IMR-90 (cell line): ENCODE data around the gene KCNK15. TPM values are rescaled to one million over a fixed set of nuclear protein-coding genes. Genes with fewer than 3 reads are reported as not detected.

ENCODE experiments used
- ATAC-seq: fragments of 200-7000 bp; cut with Tn5 transposase; 2 replicates; pipeline ENCODE4 v1.9.1; 2020; ENCODE audit warnings: low read depth, mild to moderate bottlenecking, moderate library complexity
- BruUV-seq: library from RNA; stranded (reverse); fragments of 400-500 nt; replicated peaks from 2 replicates; lab custom pipeline; 2021; lab: Mats Ljungman, UMichigan
- CTCF ChIA-PET: fragments of 300-600 bp; formaldehyde crosslinking; extraction: SDS; loops from one replicate; lab custom pipeline; 2021; ENCODE audit warnings: antibody characterized with exemption; lab: Yijun Ruan, JAX
- POLR2A ChIA-PET: fragments of 300-600 bp; sonication (Branson Sonifier 250); formaldehyde crosslinking; loops from one replicate; lab custom pipeline; 2022; ENCODE audit warnings: antibody characterized with exemption; ENCODE audit not compliant: unreplicated experiment; lab: Charles Lee
- DNase-seq: peaks from one replicate; pipeline ENCODE4 v3.0.0; 2013
- H2AFZ ChIP-seq: replicated peaks from 2 replicates; pipeline ENCODE3; 2013; ENCODE audit warnings: low read length, mild to moderate bottlenecking; ENCODE audit not compliant: poor library complexity
- H2AK5ac ChIP-seq: 2 replicates; pipeline ENCODE4 v1.6.1; 2013; ENCODE audit warnings: low read depth, low read length, inconsistent platforms
- H2AK9ac ChIP-seq: replicated peaks from 2 replicates; pipeline ENCODE3; 2013; ENCODE audit warnings: mild to moderate bottlenecking, low read depth, low read length, moderate library complexity; ENCODE audit not compliant: poor library complexity
- H2BK120ac ChIP-seq: 2 replicates; pipeline ENCODE4 v1.6.1; 2013; ENCODE audit warnings: low read depth, low read length, inconsistent platforms
- H2BK15ac ChIP-seq: 3 replicates; pipeline ENCODE4 v1.6.1; 2013; ENCODE audit warnings: low read depth, low read length, inconsistent platforms
- H2BK20ac ChIP-seq: 2 replicates; pipeline ENCODE4 v1.6.1; 2013; ENCODE audit warnings: low read depth, mild to moderate bottlenecking, inconsistent platforms, low read length, moderate library complexity
- H2BK5ac ChIP-seq: 2 replicates; pipeline ENCODE4 v1.6.1; 2013; ENCODE audit warnings: mild to moderate bottlenecking, low read depth, low read length, inconsistent platforms; ENCODE audit not compliant: poor library complexity, severe bottlenecking
- H3K14ac ChIP-seq: replicated peaks from 2 replicates; pipeline ENCODE4 v1.6.1; 2013; ENCODE audit warnings: low read depth, low read length, inconsistent platforms
- H3K18ac ChIP-seq: 2 replicates; pipeline ENCODE4 v1.6.1; 2013; ENCODE audit warnings: low read depth, low read length, control low read depth
- H3K23ac ChIP-seq: 2 replicates; pipeline ENCODE4 v1.6.1; 2013; ENCODE audit warnings: low read depth, low read length, inconsistent platforms
- H3K27ac ChIP-seq: 2 replicates; pipeline ENCODE4 v1.5.1; 2013; ENCODE audit warnings: mild to moderate bottlenecking, control low read depth, low read length; ENCODE audit not compliant: insufficient read depth
- H3K27me3 ChIP-seq: 2 replicates; pipeline ENCODE4 v1.6.1; 2013; ENCODE audit warnings: low read length; ENCODE audit not compliant: control insufficient read depth, insufficient read depth
- H3K36me3 ChIP-seq: 2 replicates; pipeline ENCODE4 v1.6.1; 2013; ENCODE audit warnings: low read length, mixed read lengths; ENCODE audit not compliant: control insufficient read depth, insufficient read depth
- H3K4ac ChIP-seq: 2 replicates; pipeline ENCODE4 v1.6.1; 2013; ENCODE audit warnings: low read depth, low read length, inconsistent platforms
- H3K4me1 ChIP-seq: 2 replicates; pipeline ENCODE4 v1.6.1; 2013; ENCODE audit warnings: low read length, mixed read lengths; ENCODE audit not compliant: control insufficient read depth, insufficient read depth
- H3K4me2 ChIP-seq: 2 replicates; pipeline ENCODE4 v1.6.1; 2013; ENCODE audit warnings: low read depth, mild to moderate bottlenecking, control low read depth, low read length, moderate library complexity
- H3K4me3 ChIP-seq: 2 replicates; pipeline ENCODE4 v1.5.1; 2013; ENCODE audit warnings: low read depth, mild to moderate bottlenecking, control low read depth, low read length, moderate library complexity; ENCODE audit not compliant: insufficient read depth
- H3K56ac ChIP-seq: 2 replicates; pipeline ENCODE4 v1.6.1; 2013; ENCODE audit warnings: low read length, inconsistent platforms; ENCODE audit not compliant: insufficient read depth; ENCODE audit errors: extremely low read depth
- H3K79me1 ChIP-seq, 2 experiments: 2 replicates each; pipeline ENCODE4 v1.6.1; 2013; ENCODE audit warnings: low read length in 2 of 2, inconsistent platforms in 1 of 2, low read depth in 1 of 2
- H3K9ac ChIP-seq: 2 replicates; pipeline ENCODE4 v1.6.1; 2013; ENCODE audit warnings: low read depth, low read length, control low read depth
- H3K9me1 ChIP-seq: 2 replicates; pipeline ENCODE4 v1.6.1; 2013; ENCODE audit warnings: low read length, inconsistent platforms; ENCODE audit not compliant: insufficient read depth
- H3K9me3 ChIP-seq: 2 replicates; pipeline ENCODE4 v1.6.1; 2013; ENCODE audit warnings: low read length; ENCODE audit not compliant: control insufficient read depth, insufficient read depth
- H4K20me1 ChIP-seq: 2 replicates; pipeline ENCODE4 v1.6.1; 2013; ENCODE audit warnings: low read length, inconsistent platforms; ENCODE audit not compliant: insufficient read depth
- H4K5ac ChIP-seq: 2 replicates; pipeline ENCODE4 v1.6.1; 2013; ENCODE audit warnings: mild to moderate bottlenecking, low read depth, low read length, control low read depth
- H4K8ac ChIP-seq, 2 experiments: 2 replicates each; pipeline ENCODE4 v1.6.1; 2013; ENCODE audit warnings: low read depth in 2 of 2, low read length in 2 of 2, control low read depth in 1 of 2, inconsistent platforms in 1 of 2
- H4K91ac ChIP-seq: 2 replicates; pipeline ENCODE4 v1.6.1; 2013; ENCODE audit warnings: low read depth, low read length, inconsistent platforms; ENCODE audit not compliant: insufficient read depth
- BHLHE40 ChIP-seq: fragments of 150-350 bp; IDR thresholded peaks from 2 replicates; pipeline ENCODE4 v1.6.1; 2016; ENCODE audit warnings: mild to moderate bottlenecking, low read depth, low read length
- CEBPB ChIP-seq: IDR thresholded peaks from 2 replicates; pipeline ENCODE4 v1.6.1; 2012; ENCODE audit warnings: low read depth, low read length, improper control_type of control experiment
- CHD1 ChIP-seq: IDR thresholded peaks from 2 replicates; pipeline ENCODE4 v1.6.1; 2012; ENCODE audit warnings: low read depth, low read length, improper control_type of control experiment
- FOS ChIP-seq: fragments of 150-350 bp; IDR thresholded peaks from 2 replicates; pipeline ENCODE4 v1.6.1; 2016; ENCODE audit warnings: low read depth, low read length
- MAFK ChIP-seq: IDR thresholded peaks from 2 replicates; pipeline ENCODE4 v1.6.1; 2012; ENCODE audit warnings: low read depth, low read length, improper control_type of control experiment
- MXI1 ChIP-seq: IDR thresholded peaks from 2 replicates; pipeline ENCODE4 v1.6.1; 2012; ENCODE audit warnings: low read depth, mild to moderate bottlenecking, low read length, moderate library complexity, borderline replicate concordance
- NFE2L2 ChIP-seq: fragments of 150-350 bp; IDR thresholded peaks from 2 replicates; pipeline ENCODE4 v1.6.1; 2016; ENCODE audit warnings: low read depth, mild to moderate bottlenecking, low read length
- POLR2A ChIP-seq: IDR thresholded peaks from 2 replicates; pipeline ENCODE4 v1.6.1; 2012; ENCODE audit warnings: mild to moderate bottlenecking, low read depth, low read length
- RAD21 ChIP-seq: IDR thresholded peaks from 2 replicates; pipeline ENCODE4 v1.6.1; 2012; ENCODE audit warnings: low read length, improper control_type of control experiment
- RCOR1 ChIP-seq: IDR thresholded peaks from 2 replicates; pipeline ENCODE4 v1.6.1; 2012; ENCODE audit warnings: mild to moderate bottlenecking, low read length, improper control_type of control experiment; ENCODE audit not compliant: insufficient replicate concordance
- RFX5 ChIP-seq: IDR thresholded peaks from 2 replicates; pipeline ENCODE4 v1.8.0; 2012; ENCODE audit warnings: low read depth, mild to moderate bottlenecking, low read length, moderate library complexity
- SMC3 ChIP-seq: fragments of 150-350 bp; IDR thresholded peaks from 2 replicates; pipeline ENCODE4 v1.6.1; 2016; ENCODE audit warnings: low read depth, mild to moderate bottlenecking, antibody characterized with exemption, low read length, moderate library complexity
- USF2 ChIP-seq: fragments of 150-350 bp; IDR thresholded peaks from 2 replicates; pipeline ENCODE4 v1.6.1; 2017; ENCODE audit warnings: mild to moderate bottlenecking, antibody characterized with exemption, low read length, low read depth
- WGBS, 2 experiments: methylation state at CpG; one replicate each; pipeline versions ENCODE4 v1.1.5 to v1.1.7; 2013; ENCODE audit warnings: missing lambda C conversion rate in 2 of 2; ENCODE audit not compliant: insufficient read length in 1 of 2; ENCODE audit errors: extremely low coverage in 2 of 2; 5-methylcytosine and 5-hydroxymethylcytosine counted together
- dilution Hi-C: fragments of 300-500 bp; cut with HindIII; formaldehyde crosslinking; loops from one replicate; pipeline ENCODE4 v1.14.3; 2018; ENCODE audit warnings: low sequenced_read_pairs; ENCODE audit not compliant: unreplicated experiment
- in situ Hi-C: fragments of 300-500 bp; cut with MboI; formaldehyde crosslinking; loops from 3 replicates; pipeline ENCODE4 v1.14.3; 2019; ENCODE audit warnings: low sequenced_read_pairs, inconsistent platforms, mixed read lengths
- intact Hi-C: fragments of 100-400 bp; cut with micrococcal nuclease; formaldehyde crosslinking; loops from 2 replicates; pipeline ENCODE4 v1.10.0; 2022
- polyA plus RNA-seq, 3 experiments: library from polyadenylated mRNA; depleted of rRNA; stranded (reverse); fragments of >200 nt; gene quantifications; 2 replicates each; pipeline ENCODE4 v1.2.3, GENCODE V29; 2012; ENCODE audit warnings: low replicate concordance in 1 of 3
- total RNA-seq: library from RNA; depleted of rRNA; stranded (reverse); fragments of >200 nt; gene quantifications from 2 replicates; pipeline ENCODE4 v1.2.3, GENCODE V29; 2012
- TF ChIP-seq, protein P1 (sequence below): fragments of 150-350 bp; IDR thresholded peaks from 2 replicates; pipeline ENCODE4 v1.6.1; 2016; ENCODE audit warnings: low read depth, mild to moderate bottlenecking, low read length, moderate library complexity, borderline replicate concordance

The KCNK15 gene
- total and polyA plus RNA-seq, 2 of the 4 experiments (the other 2 are of a cell fraction): not detected

DNA sequence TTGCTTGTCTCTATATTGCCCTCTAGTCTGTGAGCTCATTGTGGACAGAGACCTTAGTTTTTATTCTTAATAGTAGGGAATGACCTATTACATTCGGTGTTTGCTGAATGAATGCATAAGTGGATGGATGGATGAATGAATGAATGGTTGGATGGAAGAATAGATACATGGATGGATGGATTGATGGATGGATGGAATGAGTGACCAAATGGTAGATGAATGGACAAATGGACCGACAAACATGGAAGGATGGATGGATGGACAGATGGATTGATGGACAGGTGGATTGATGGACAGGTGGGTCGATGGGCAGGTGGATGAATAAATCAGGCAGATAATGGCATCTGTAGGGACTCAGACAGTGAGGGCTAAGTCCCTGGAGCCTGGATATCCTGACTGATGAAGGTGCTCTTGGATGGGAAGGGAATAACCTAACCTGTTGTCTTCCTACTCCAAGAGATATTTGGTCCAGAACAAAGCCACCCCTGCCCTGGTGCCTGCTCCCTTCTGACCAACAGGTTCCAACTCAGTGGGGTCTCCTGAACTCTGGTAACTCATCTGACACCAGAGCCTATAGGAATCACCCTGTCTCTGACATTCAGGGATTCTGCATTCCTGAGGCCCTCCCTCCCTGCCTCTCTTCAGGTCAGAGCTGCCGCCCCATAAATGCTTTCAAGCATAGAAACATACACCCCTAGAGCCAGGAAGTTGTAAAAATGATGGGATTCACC lies 40.1 kb upstream of the KCNK15 start:
- intact Hi-C loops: no loop called here
- in situ Hi-C loops: no loop called here
- Histone ChIP-seq H3K18ac (no peak overlapping the region), H3K4me1 (peaks cover 39% of the 10 kb centered on the region), H2AK5ac (peak overlapping the region; percentile 72; the same call in 1 of the 2 replicates), H2BK120ac (no peak overlapping the region), H3K79me1 (no peaks in the 10 kb centered on the region), H4K8ac (no peak overlapping the region), H3K27ac (no peak overlapping the region), H3K9ac (no peak overlapping the region), H2AK9ac (no peak overlapping the region), H3K23ac (no peak overlapping the region), H3K4me3 (no peak overlapping the region), H4K20me1 (no peaks in the 10 kb centered on the region), H3K4me2 (no peak overlapping the region), H2AFZ (no peak overlapping the region), H3K9me3 (no peaks in the 10 kb centered on the region), H3K14ac (no peak overlapping the region), H3K36me3 (no peaks in the 10 kb centered on the region), H3K56ac (no peak overlapping the region), H3K4ac (no peak overlapping the region), H4K5ac (no peak overlapping the region), H2BK20ac (no peak overlapping the region), H2BK15ac (no peak overlapping the region; the same call in 2 of the 3 replicates), H4K91ac (no peak overlapping the region), H3K27me3 (peaks cover 7% of the 10 kb centered on the region; the same call in 1 of the 2 replicates), H3K9me1 (peaks cover 8% of the 10 kb centered on the region; the same call in 1 of the 2 replicates), H2BK5ac (no peak overlapping the region)
- ATAC-seq: no peak
- no peak for DNase-seq
- TF ChIP-seq USF2: no peak
- TF ChIP-seq RFX5: no peak
- no peak for TF ChIP-seq MXI1
- TF ChIP-seq POLR2A: no peak
- no peak for TF ChIP-seq RAD21
- TF ChIP-seq FOS: no peak
- TF ChIP-seq CHD1: no peak
- no peak for TF ChIP-seq SMC3
- no peak for TF ChIP-seq BHLHE40
- no peak for TF ChIP-seq RCOR1
- TF ChIP-seq, protein P1, sequence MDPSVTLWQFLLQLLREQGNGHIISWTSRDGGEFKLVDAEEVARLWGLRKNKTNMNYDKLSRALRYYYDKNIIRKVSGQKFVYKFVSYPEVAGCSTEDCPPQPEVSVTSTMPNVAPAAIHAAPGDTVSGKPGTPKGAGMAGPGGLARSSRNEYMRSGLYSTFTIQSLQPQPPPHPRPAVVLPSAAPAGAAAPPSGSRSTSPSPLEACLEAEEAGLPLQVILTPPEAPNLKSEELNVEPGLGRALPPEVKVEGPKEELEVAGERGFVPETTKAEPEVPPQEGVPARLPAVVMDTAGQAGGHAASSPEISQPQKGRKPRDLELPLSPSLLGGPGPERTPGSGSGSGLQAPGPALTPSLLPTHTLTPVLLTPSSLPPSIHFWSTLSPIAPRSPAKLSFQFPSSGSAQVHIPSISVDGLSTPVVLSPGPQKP: no peak
- TF ChIP-seq CEBPB: no peak
- TF ChIP-seq MAFK: no peak
- TF ChIP-seq NFE2L2: no peak
- POLR2A ChIA-PET: no interaction called here
- 100% methylated on average over 1 of the region's 4 CpGs; no CpG with 5 or more reads in 1 of the 2 experiments for WGBS, 2 experiments
- CTCF ChIA-PET: interaction anchor here (0.6 to 1.6 kb wide), 3 partner anchors 12 to 395 kb away, joined by 3 to 5 read pairs (median 3); no protein-coding TSS in a partner anchor
- BruUV-seq: no TSS peak
- dilution Hi-C loops: no loop called here
